ENCODE results near the gene HMGA1. TPM values are rescaled to one million over a fixed set of nuclear protein-coding genes. Genes with fewer than 3 reads are reported as not detected.

HMGA1 gene
- total and polyA plus RNA-seq, 2 of the 13 experiments (the other 11 are each of a cell fraction or from before 2014, with no cell fraction given) = 117 to 145 TPM

DNA sequence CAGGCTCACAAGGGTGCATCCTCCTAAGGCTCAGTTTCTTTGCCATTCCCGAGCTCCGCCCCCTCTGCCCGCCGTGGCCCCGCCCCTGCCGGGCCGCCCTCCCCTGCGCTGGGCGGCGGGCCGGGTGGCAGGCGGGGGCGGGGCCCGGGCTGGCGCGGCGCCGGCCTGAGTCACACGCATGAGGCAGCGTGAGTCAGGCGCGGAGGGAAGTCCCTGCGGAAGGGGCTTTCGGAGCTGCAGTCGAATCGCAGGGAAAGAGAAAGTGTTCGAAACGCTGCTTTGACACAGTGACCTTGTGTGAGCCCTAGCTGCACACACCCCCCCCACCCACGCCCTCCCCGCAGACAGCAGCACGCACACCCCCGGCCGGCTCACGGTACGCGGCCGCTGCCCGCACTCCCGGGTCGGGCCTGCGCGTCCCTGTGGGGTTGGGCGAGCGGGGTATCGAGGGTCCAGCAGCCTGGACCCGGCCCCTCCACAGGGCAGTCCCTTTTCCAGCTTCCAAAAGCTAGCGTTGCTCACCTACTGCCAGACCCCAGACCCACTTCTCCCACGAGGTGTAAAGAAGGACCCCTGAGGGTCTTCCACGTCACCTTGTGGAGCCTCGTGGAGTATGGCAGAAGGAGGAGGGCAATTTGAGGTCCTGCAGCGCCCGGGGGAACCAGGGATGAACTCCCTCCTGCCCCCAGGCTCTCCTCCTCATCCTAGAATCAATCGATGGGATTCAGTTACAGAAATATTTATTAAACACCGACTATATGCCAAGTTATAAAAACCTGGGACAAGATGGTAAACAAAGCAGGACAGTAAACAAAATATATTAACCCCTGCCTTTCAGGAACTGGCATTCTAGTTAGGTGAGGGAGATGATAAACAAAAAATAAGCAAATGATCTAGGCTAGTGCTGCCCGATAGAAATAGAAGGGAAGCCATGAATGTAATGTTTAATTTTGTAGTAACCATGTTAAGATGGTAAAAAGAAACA, 12.4 kb upstream of the HMGA1 start (continued):
- TF ChIP-seq, protein P1, sequence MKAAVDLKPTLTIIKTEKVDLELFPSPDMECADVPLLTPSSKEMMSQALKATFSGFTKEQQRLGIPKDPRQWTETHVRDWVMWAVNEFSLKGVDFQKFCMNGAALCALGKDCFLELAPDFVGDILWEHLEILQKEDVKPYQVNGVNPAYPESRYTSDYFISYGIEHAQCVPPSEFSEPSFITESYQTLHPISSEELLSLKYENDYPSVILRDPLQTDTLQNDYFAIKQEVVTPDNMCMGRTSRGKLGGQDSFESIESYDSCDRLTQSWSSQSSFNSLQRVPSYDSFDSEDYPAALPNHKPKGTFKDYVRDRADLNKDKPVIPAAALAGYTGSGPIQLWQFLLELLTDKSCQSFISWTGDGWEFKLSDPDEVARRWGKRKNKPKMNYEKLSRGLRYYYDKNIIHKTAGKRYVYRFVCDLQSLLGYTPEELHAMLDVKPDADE (CRISPR knock-in tag; IDR thresholded peaks at IDR 0.05) = no peak
- TF ChIP-seq ATF7 (IDR thresholded peaks at IDR 0.05) (no peak), ATF7 (CRISPR knock-in tag; IDR thresholded peaks at IDR 0.05) (no peak), ATAD3A (CRISPR knock-in tag; IDR thresholded peaks at IDR 0.05) (no peak), MTF2 (CRISPR knock-in tag; IDR thresholded peaks at IDR 0.05; ENCODE audit: borderline replicate concordance) (no peak), NCOR1 (IDR thresholded peaks at IDR 0.05; ENCODE audit: borderline replicate concordance, low read length) (no peak), ZNF292 (CRISPR knock-in tag; IDR thresholded peaks at IDR 0.05; ENCODE audit: borderline replicate concordance, low read depth) (no peak), MAZ (IDR thresholded peaks at IDR 0.05; ENCODE audit: borderline replicate concordance, low read depth, low read length) (no peak), MAZ (CRISPR knock-in tag; IDR thresholded peaks at IDR 0.05; ENCODE audit: low read depth) (peak; percentile 33; the same call in 1 of the 2 replicates), HDAC2 (CRISPR knock-in tag; IDR thresholded peaks at IDR 0.05) (no peak; the same call in 1 of the 2 replicates), ZNF251 (CRISPR knock-in tag; IDR thresholded peaks at IDR 0.05) (no peak), HOXD1 (CRISPR knock-in tag; IDR thresholded peaks at IDR 0.05) (no peak), KDM2A (CRISPR knock-in tag; IDR thresholded peaks at IDR 0.05; ENCODE audit: borderline replicate concordance, low read depth) (peak; percentile 72; the same call in 1 of the 2 replicates), SRSF9 (IDR thresholded peaks at IDR 0.05; ENCODE audit: borderline replicate concordance, insufficient read depth, low read depth, low read length, poor library complexity, severe bottlenecking) (no peak), ZNF780A (CRISPR knock-in tag; IDR thresholded peaks at IDR 0.05) (no peak; the same call in 1 of the 2 replicates), TCF7 (IDR thresholded peaks at IDR 0.05; ENCODE audit: low read depth) (no peak), ZFP36L1 (CRISPR knock-in tag; IDR thresholded peaks at IDR 0.05) (no peak), ZNF180 (CRISPR knock-in tag; IDR thresholded peaks at IDR 0.05; ENCODE audit: borderline replicate concordance, low read depth) (no peak), U2AF1 (optimal IDR thresholded peaks at IDR 0.05; ENCODE audit: low read depth, low read length) (no peak)
- TF ChIP-seq, protein P2, sequence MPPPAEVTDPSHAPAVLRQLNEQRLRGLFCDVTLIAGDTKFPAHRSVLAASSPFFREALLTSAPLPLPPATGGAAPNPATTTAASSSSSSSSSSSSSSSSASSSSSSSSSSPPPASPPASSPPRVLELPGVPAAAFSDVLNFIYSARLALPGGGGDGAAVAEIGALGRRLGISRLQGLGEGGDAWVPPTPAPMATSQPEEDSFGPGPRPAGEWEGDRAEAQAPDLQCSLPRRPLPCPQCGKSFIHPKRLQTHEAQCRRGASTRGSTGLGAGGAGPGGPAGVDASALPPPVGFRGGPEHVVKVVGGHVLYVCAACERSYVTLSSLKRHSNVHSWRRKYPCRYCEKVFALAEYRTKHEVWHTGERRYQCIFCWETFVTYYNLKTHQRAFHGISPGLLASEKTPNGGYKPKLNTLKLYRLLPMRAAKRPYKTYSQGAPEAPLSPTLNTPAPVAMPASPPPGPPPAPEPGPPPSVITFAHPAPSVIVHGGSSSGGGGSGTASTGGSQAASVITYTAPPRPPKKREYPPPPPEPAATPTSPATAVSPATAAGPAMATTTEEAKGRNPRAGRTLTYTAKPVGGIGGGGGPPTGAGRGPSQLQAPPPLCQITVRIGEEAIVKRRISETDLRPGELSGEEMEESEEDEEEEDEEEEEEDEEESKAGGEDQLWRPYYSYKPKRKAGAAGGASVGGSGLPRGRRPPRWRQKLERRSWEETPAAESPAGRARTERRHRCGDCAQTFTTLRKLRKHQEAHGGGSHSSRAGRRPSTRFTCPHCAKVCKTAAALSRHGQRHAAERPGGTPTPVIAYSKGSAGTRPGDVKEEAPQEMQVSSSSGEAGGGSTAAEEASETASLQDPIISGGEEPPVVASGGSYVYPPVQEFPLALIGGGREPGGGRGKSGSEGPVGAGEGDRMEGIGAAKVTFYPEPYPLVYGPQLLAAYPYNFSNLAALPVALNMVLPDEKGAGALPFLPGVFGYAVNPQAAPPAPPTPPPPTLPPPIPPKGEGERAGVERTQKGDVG (CRISPR knock-in tag; IDR thresholded peaks at IDR 0.05; ENCODE audit: borderline replicate concordance) = no peak
- TF ChIP-seq, protein P3, sequence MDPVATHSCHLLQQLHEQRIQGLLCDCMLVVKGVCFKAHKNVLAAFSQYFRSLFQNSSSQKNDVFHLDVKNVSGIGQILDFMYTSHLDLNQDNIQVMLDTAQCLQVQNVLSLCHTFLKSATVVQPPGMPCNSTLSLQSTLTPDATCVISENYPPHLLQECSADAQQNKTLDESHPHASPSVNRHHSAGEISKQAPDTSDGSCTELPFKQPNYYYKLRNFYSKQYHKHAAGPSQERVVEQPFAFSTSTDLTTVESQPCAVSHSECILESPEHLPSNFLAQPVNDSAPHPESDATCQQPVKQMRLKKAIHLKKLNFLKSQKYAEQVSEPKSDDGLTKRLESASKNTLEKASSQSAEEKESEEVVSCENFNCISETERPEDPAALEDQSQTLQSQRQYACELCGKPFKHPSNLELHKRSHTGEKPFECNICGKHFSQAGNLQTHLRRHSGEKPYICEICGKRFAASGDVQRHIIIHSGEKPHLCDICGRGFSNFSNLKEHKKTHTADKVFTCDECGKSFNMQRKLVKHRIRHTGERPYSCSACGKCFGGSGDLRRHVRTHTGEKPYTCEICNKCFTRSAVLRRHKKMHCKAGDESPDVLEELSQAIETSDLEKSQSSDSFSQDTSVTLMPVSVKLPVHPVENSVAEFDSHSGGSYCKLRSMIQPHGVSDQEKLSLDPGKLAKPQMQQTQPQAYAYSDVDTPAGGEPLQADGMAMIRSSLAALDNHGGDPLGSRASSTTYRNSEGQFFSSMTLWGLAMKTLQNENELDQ (CRISPR knock-in tag; IDR thresholded peaks at IDR 0.05; ENCODE audit: borderline replicate concordance) = no peak

Data from HepG2 (cell line).